HG02798 (cell line): Measurements from ENCODE around the gene PRKCE.
A peak's percentile ranks its signal among the peaks of the same experiment; 100 is the strongest.

Experiments used
- ATAC-seq: cut with Tn5 transposase; IDR thresholded peaks from one replicate; pipeline ENCODE4 v1.9.1; 2021; ENCODE audit warnings: mild to moderate bottlenecking; ENCODE audit not compliant: unreplicated experiment, poor library complexity

Gene PRKCE

DNA sequence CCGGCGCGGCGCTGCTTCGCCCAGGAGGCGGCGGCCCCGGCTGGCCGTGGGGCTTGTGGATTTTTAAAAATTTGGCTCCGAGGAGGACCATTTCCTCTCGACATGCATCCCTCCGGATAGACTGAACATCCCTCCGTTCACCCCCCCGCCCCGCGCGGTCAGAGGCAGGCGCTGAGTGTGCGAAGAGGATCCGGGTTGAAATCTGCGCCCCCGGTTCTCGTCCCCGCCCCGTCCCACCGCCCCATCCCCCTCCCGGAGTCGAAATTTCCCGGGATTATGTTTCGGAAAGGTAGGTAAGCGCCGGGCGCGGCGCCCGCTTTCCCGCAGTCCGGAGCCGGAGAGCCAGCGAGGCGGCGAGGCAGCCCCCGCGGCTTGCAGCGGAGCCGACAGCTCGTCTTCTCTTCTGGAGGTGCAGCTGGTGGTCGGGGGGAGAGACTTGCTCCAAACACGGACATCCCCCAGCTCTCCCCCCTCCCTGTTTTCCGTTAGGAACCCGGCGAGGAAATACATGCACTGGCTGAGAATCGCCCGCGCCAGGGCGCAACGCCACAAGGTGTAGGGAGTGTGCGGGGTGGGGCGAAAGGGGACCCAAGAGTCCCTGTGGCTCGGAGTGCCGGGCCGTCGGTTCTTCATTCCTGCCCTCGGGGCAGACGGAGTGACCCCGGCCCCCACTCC lies at the start of gene PRKCE:
Gene PRKCE (plus strand): TSS at position 261 of the 675 bp plus-strand sequence.
- peak; percentile 22 for ATAC-seq

DNA sequence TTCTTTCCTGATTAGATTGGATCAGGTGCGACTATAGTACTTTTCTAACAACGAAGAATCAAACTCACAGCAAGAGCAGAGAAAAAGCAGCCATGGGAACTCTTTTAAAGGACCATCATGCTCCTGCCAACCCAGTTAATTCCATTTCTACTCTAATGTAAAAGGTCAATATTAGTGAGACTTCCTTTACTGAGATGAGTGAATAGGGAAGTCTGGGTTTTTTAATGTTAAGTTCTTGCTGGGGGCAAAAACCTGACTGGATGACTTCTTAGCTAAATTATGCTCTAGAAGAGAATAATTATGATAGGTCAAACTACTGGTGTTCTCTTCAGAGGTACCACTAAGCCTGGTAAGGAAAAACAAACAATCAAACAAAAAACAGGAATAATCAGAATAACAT lies 48.9 kb upstream of the PRKCE start:
- no peak for ATAC-seq

DNA sequence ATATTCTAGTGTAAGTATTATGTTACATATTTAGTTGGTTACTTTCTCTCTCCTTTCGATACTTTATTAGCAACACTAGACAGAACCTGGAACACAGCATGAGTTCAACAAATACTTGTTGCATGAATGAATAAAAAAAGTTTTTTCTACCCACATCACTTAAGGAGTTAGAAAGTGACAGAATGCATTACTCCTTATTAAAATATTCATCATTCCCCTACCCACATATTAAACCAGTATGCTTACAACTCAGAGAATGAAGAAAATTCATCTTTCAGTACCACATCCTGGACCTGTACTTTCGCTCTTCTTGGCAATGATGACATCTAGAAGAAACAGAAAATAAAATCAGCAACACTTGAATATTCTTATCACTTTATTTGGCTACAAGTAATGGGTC lies 46.4 kb upstream of the PRKCE start:
- ATAC-seq: no peak

DNA sequence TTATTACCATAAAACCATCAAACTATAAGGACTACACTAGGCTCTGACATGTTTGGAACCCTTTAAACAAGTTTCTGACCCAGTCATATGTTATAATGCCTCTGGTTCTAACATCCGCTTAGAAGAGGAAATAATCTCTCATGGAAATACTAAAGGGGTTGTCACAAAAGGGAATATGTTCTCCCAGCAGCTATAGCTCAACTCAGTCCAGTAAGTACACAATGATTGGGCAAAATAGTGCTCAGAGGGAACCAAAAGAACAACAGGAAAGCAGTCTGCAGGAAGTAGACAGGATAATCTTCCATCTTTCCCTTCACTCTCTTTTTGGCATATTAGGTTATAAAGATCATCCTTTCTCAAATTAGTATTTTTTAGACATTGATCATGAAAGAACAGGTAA lies 44.7 kb upstream of the PRKCE start:
- ATAC-seq: no peak

DNA sequence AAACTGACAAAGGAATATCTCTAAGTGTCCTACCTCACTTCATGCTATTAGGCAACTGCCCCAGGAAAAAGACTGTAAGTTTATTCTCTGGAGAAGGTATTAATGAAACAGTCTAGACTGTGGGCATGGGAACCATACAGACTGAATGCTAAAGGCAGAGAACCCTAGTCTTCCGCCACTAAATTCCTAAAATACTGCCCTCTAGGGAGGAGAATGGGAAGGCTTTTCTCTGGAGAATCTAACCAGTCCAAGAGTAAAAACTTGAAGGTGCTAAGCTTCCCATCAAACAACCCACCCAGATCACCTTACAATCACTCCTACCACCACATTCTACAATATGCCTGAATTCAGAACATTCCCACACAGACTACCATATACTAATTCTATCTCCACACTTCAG lies 43.8 kb upstream of the PRKCE start:
- no peak for ATAC-seq

DNA sequence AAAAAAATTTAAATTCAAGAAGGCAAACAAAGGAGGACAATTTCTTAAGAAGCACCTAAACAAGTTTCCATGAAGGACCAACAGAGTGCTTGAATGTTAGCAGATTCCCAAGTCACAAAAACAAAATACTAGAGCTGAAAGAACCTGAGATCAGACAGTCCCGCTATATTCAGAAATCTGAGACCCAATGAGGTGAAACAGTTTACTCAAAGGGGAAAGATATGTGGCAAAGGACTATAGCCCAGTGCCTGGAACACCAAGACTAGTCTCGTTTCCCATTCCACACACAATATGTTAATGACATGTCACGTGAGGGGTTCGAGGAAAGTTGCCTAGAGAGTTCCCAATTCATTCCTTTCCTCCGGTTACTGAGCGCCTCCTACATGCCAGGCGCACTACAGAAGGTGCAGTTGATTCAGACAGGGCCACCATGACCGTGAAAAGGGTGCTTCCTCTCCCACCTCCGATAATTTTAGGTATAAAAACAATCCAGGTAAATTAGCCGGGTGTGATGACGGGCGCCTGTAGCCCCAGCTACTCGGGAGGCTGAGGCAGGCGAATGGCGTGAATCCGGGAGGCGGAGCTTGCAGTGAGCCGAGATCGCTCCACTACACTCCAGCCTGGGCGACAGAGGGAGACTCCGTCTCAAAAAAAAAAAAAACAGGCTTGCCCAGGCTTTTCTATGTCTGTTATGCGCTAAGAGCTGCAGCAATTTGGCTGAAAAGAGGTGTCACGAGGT lies 41.0 kb upstream of the PRKCE start:
- ATAC-seq: peak; percentile 38

DNA sequence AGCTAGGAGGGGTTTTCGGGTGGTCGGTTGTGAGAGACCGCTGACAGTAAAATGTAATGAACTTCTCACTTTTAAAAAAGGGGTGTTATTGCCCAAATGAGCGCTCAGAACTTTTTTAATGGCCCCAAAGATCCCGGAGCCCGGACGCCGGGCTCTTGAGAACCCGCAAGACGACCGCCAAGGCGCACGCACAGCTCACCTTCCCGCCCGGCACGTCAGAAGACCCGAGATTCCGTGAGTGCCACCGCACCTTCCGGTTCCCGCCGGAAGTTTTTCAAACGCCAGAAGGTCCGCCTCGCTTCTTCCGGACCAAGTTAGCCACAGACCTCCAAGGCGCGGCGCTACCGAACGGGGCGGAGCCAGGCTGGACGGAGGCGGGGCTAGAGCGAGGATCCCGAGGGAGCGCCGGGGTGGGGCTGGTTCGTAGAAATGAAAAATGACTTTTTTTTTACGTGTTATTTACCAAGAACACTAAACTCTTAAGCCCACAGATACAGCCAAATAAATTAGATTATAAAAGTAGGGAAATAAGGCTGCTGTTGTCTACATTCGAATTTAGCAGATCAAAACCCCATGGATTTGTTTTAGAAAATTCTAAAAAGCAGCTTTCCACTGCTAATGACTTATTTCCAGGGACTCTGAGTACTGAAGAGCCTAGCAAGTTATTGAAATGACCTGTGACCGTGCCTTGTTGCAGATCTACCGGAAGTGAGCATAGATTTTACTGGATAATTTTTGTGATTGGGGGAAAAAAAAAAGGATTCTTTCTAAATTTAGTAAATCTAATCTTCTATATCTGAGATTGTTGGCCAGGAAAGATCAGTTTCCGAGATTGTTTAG lies 40.2 kb upstream of the PRKCE start, which contains the start of gene SRBD1:
Gene SRBD1 (minus strand): TSS at position 248 of the 840 bp plus-strand sequence. CDS start 5,826 bp downstream, outside the sequence.
- peak; percentile 97 for ATAC-seq

DNA sequence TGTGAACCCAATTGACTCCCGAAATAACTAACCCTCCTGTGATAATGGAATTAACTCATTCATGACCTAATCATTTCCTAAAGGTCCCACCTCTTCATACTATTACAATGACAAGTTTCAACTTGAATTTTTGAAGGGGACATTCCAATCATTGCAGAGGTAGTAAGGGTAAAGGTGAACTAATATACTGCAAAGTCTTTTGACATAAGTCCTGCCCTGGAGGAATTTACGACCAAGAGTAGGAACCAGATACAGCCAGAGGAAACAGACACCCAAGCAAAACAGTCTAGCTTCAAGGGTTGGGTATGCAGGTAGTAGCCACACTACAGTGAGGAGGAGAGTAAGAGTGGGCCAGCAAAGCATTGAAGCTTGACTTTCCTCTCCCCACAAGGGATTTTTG lies 39.2 kb upstream of the PRKCE start:
- no peak for ATAC-seq

DNA sequence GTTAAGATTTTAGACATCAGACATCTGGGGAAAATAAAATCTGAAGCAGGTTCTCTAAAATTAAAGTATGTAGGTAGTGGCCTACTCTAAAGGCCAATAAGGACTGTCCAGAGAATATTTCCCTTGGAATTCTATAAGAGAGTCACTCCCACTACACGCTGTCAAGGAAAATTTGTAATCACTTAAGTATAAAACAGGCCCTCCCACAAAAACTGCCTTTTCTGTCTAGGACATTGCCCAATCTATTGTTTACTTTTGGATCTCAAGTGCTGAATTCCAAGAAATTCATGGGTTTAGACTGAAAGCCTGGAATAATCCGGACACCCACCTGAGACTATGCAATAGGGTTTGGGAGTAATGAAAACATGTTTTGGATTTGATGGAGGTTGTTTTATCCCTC lies 38.7 kb upstream of the PRKCE start:
- ATAC-seq: no peak

DNA sequence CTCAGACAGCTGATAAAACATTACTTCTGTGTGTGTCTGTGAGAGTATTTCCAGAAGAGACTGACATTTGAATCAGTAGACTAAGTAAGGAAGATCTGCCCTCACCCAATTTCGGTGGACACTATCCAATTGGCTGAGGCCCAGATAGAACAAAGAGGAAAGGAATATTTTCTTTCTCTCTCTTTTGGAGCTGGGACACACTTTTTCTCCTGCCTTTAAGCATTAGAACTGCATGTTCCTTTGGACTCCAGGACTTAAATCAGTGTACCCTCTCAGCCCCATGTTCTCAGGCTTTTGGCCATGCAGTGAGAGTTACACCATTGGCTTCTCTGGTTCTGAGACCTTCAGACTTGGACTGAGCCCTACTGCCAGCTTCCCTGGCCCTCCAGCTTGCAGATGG lies 37.1 kb upstream of the PRKCE start:
- no peak for ATAC-seq

DNA sequence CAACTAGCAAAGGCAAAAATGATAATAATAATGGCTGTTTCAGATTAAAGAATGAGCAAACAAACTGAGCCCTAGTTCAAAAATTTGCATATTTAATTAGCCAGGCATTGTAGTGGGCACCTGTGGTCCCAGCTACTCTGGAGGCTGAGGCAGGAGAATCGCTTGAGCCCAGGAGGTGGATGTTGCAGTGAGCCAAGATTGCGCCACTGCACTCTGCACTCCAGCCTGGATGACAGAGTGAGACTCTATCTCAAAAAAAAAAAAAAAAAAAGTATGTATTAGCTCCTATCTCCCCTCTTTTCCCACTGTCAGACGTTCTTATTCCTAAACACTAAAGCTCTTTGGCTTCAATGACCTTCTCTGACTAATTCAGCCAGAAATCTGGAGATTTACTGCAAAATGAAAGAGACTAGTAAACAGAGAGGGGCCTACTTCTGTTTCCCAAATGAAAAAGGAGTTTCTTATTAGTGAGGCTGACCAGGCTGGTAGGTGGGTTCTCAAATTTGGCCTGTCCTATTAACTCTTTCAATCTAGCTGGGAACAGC lies 36.5 kb upstream of the PRKCE start:
- no peak for ATAC-seq

DNA sequence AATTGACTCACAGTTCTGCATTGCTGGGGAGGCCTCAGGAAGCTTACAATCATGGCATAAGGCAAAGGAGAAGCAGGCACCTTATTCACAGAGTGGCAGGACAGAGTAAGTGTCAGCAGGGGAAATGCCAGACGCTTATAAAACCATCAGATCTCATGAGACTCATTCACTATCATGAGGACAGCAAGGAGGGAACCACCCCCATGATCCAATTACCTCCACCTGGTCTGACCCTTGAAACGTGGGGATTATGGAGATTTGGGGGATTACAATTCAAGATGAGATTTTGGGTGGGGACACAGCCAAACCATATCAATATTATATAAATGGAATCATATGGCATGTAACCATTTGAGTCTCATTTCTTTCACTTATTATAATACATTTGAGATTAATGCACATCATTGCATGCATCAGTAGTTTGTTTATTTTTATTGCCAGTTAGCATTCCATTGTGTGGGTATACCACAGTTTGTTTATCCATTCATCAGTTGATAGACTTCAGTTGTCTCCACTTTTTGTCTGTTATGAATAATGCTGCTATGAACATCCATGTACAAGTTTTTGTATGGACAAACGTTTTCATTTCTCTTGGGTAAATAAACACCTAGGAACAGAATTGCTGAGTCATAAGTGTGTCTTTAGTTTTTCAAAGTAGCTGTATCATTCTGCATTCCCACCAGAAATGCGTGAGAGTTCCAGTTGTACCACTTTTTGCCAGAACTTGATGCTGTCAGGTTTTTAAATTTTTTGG lies 34.6 kb upstream of the PRKCE start:
- ATAC-seq: no peak

DNA sequence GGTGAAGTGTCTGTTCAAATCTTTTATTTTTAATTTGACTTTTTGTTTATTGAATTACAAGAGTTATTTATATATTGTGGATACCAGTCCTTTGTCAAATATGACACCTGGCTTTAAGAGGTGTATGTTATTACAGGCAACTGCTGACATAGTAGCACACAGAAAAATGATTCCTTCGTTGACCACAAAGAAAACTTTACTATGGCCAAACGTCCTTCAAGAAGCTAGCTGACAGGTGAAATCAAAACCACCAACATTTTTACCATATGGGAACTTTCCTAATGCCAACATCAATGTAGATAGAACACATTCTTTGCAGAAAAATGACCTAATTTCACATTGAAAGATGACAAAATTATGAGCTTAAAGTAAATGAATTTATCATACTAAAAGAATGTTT lies 34.0 kb upstream of the PRKCE start:
- ATAC-seq: no peak

DNA sequence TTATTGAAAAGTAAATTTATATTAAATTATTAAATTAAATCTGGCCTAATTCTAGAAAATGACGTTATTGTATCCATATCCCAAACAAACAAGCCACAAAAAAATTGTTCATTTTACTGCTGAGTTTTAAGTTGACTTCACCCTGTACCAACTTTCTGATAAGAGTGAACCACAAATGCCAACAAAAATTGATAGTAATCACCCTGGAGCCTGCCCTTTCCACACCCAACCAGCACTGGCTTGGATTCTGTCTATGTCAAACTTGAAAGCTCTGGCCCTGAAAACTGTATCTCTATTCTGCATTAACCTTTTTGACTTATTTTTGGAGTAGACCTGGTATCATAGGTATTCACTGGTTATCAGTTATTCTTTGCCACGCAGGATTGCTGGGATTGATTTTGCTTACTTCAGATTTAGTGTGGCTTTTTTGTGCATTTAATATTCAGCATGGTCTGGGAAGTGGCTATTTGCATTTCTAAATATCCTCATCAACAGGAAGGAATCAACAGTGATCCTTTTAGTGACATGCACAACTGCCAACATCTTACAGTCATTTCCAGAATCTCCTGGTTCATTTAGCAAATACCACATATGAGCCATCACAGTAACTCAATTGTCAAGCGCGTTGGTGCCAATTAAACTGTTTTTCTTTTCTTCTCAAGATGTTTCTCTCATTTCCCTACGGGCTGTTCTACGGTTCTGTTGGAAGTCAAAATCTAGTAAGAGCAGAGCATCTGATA lies 29.0 kb upstream of the PRKCE start:
- no peak for ATAC-seq

DNA sequence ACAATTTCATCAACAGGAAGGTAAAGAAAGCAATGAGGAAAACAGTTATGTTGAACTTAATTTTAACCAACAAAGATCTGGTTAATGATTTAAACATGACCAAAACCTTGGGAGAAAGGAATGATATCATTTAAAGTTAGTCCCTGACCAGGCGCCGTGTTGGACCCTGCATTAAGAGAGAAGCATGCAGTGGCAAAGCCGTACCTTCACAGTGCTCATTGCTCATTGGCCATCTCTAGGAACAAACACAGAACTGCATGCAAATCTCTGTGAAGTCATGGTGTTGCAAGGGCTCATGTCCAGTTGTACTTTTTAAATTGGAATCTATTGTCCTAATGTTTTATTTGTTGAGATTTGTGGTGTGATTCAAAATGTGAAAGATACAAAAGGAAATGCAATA lies 28.4 kb upstream of the PRKCE start:
- ATAC-seq: no peak

DNA sequence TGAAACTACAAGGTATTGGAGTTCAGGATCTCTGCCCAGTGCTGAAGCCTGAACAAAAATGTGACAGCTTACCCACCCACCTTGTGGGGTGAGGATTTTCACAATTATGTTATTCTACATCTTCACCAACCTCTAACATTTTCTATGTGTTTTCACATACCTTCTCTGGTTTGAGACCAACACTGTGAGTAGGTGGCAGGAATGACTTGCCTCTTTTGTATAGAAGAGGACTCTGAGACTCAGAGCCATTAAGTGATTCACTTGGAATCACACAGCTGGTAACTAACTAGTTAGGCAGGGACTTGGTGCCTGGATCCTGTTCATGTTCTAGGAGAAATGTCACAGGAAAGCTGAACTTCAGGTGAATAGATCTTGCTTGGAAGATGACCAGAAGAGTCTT lies 25.7 kb upstream of the PRKCE start:
- no peak for ATAC-seq

DNA sequence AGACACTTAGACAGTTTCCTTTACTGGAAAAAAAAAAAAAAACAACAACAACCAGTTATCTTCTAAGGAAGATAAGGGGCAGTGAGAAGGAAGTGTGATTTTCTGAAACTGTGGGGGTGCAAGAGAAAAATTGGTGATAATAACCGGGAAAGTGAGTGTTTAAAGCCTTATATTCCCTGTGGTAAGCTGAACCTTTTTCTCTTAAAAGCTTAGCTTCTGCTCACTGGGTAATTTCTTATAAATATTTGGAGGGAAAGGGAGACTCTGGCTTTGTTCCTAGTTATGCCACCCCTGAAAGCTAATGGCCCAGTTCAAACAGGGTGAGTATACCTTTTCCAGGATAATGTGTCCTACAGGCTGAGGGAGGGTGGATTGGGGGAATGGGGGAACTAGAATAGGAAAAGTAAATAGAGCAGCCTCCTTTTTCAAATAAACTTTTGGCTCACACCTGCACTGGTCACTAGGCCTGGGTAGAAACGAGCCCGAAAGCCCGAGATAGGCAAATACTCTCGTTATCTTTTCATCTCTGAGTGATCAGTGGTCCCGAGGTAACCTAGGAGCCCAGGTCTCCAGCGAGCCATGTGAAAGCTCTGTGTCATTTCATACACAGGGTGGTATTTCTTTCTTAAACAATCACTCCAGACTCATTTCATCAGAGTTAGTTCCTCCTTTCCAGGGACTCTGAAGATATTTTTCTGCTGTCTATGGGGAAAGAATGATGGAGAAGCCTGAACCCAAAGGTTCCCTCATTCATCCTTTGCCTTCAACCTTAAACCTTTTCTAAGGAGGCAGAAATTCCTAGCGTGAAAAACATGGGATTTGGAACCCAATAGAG lies 24.9 kb upstream of the PRKCE start:
- ATAC-seq: no peak

DNA sequence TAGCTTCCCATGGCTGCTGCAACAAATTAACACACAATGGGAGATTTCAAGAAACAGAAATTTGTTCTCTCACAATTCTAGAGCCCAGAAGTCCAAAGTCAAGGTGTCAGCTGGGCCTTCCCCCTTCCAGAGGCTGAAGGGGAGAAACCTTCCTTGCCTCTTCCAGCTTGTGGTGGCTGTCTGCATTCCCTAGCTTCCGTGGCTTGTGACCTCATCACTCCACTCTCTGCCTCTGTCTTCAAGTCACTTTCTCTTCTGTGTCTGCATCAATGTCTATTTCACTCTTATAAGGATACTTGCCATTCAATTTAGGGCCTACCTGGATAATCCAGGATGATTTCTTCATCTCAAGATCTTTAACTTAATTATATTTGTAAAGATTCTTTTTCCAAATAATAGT lies 23.6 kb upstream of the PRKCE start:
- ATAC-seq: no peak

DNA sequence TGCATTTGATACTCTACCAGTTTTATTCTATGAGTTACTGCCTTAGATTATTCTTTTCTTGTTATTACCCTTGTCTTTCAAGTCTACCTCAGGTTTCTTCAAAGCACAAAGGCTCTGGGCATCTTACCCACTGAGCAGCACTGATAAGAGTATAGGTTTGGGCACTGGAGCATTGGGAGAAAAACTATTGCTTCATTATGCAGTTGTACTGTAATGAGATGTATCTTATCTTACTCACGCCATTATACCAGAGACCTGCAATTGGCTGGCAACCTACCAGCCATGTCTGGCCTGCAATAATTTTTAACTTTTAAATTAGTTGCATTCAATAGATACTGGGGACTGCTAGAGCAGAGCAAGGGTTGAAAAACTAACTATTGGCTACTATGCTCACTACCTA lies 21.5 kb upstream of the PRKCE start:
- no peak for ATAC-seq
